GM12878 (cell line): ENCODE data around the gene MFSD8. TPM values are rescaled to one million over a fixed set of nuclear protein-coding genes. Genes with fewer than 3 reads are reported as not detected.

Experiments
- CHD2 ChIP-seq: IDR thresholded peaks from 2 replicates; pipeline ENCODE4 v1.6.1; 2011; ENCODE audit warnings: low read depth, low read length, improper control_type of control experiment, borderline replicate concordance
- DPF2 ChIP-seq: fragments of 450-650 bp; IDR thresholded peaks from 2 replicates; pipeline ENCODE4 v1.6.1; 2017; ENCODE audit warnings: mild to moderate bottlenecking
- EED ChIP-seq: sonication (generic); IDR thresholded peaks from 2 replicates; pipeline ENCODE4 v1.6.1; 2016; ENCODE audit warnings: antibody characterized with exemption, low read depth
- ESRRA ChIP-seq: IDR thresholded peaks from 2 replicates; pipeline ENCODE4 v1.6.1; 2012; ENCODE audit warnings: mild to moderate bottlenecking, low read length, improper control_type of control experiment
- FOXM1 ChIP-seq: IDR thresholded peaks from 2 replicates; pipeline ENCODE4 v1.6.1; 2012; ENCODE audit warnings: low read depth, mild to moderate bottlenecking, inconsistent platforms, low read length, moderate library complexity
- GATAD2B ChIP-seq: fragments of 450-650 bp; conservative IDR thresholded peaks from 2 replicates; pipeline ENCODE4 v1.6.1; 2017; ENCODE audit warnings: low read depth, mild to moderate bottlenecking, moderate library complexity
- NFXL1 ChIP-seq: fragments of 450-650 bp; IDR thresholded peaks from 2 replicates; pipeline ENCODE4 v1.6.1; 2017; ENCODE audit warnings: antibody characterized with exemption, mild to moderate bottlenecking, borderline replicate concordance
- RAD51 ChIP-seq: fragments of 450-650 bp; IDR thresholded peaks from 2 replicates; pipeline ENCODE4 v1.6.1; 2016; ENCODE audit warnings: moderate library complexity, mild to moderate bottlenecking, inconsistent platforms
- RFX5 ChIP-seq: IDR thresholded peaks from 2 replicates; pipeline ENCODE4 v1.6.1; 2011; ENCODE audit warnings: low read depth, low read length, improper control_type of control experiment
- RUNX3 ChIP-seq: IDR thresholded peaks from 2 replicates; pipeline ENCODE4 v1.6.1; 2012; ENCODE audit warnings: low read length, inconsistent platforms
- SIX5 ChIP-seq: IDR thresholded peaks from 2 replicates; pipeline ENCODE4 v1.6.1; 2011; ENCODE audit warnings: mild to moderate bottlenecking, low read depth, low read length, moderate library complexity; ENCODE audit not compliant: severe bottlenecking
- SMAD5 ChIP-seq: IDR thresholded peaks from 2 replicates; pipeline ENCODE4 v1.6.1; 2016; ENCODE audit warnings: antibody characterized with exemption, low read depth
- SUPT20H ChIP-seq: IDR thresholded peaks from 2 replicates; pipeline ENCODE4 v1.6.1; 2011; ENCODE audit warnings: low read depth, mild to moderate bottlenecking, low read length, moderate library complexity, borderline replicate concordance; ENCODE audit not compliant: control insufficient read depth
- TBL1XR1 ChIP-seq: IDR thresholded peaks from 2 replicates; pipeline ENCODE4 v1.6.1; 2012; ENCODE audit warnings: low read depth, low read length, improper control_type of control experiment
- TCF7 ChIP-seq: IDR thresholded peaks from 2 replicates; pipeline ENCODE4 v1.6.1; 2014; ENCODE audit warnings: antibody characterized with exemption, borderline replicate concordance
- ZNF217 ChIP-seq: fragments of 450-650 bp; IDR thresholded peaks from 2 replicates; pipeline ENCODE4 v1.6.1; 2017; ENCODE audit warnings: antibody characterized with exemption, mild to moderate bottlenecking
- ZNF274 ChIP-seq: IDR thresholded peaks from one replicate; pipeline ENCODE4 v1.8.0; 2011; ENCODE audit not compliant: insufficient read length, insufficient read depth
- ZZZ3 ChIP-seq: IDR thresholded peaks from 2 replicates; pipeline ENCODE4 v1.6.1; 2011; ENCODE audit warnings: low read depth; ENCODE audit not compliant: control insufficient read depth, insufficient read length
- polyA plus RNA-seq, 11 experiments: library from polyadenylated mRNA; depleted of rRNA in 4 of 11; unstranded in 6 of 11; stranded (reverse) in 5 of 11; fragments of >200 nt; fragmentation: Nextera tagmentation in 4 of 11; fragmentation: Illumina TruSeq in 1 of 11; extraction: Ambion mirVana in 4 of 11; extraction: Trizol in 1 of 11; gene quantifications; 1 replicate in 1 of 11; 2 replicates in 10 of 11; pipeline versions ENCODE4 v1.2.1 to v1.2.3, GENCODE V29; 2011 to 2016; ENCODE audit warnings: inconsistent platforms in 2 of 11, missing spikeins in 2 of 11, low read depth in 1 of 11
- total RNA-seq, 4 experiments: library from RNA; depleted of rRNA in 3 of 4; stranded (reverse); fragments of >200 nt in 3 of 4; fragmentation: Illumina TruSeq in 1 of 4; extraction: Trizol in 1 of 4; gene quantifications; 2 replicates each; pipeline versions ENCODE4 v1.2.1 to v1.2.3, GENCODE V29; 2013 to 2021
- TF ChIP-seq, protein P1 (sequence below): IDR thresholded peaks from 2 replicates; pipeline ENCODE4 v1.6.1; 2012; ENCODE audit warnings: mild to moderate bottlenecking, low read depth, low read length
- TF ChIP-seq, protein P2 (sequence below): IDR thresholded peaks from 2 replicates; pipeline ENCODE4 v1.6.1; 2012; ENCODE audit warnings: improper control_type of control experiment, low read depth, low read length; ENCODE audit not compliant: insufficient replicate concordance
- TF ChIP-seq, protein P3 (sequence below): fragments of 450-650 bp; IDR thresholded peaks from 2 replicates; pipeline ENCODE4 v1.6.1; 2017; ENCODE audit warnings: mild to moderate bottlenecking

MFSD8 gene
- total and polyA plus RNA-seq, 10 of the 15 experiments (the other 5 are each of a cell fraction or from before 2014, with no cell fraction given): 12.7 to 29.9 (median 18.4) TPM

DNA sequence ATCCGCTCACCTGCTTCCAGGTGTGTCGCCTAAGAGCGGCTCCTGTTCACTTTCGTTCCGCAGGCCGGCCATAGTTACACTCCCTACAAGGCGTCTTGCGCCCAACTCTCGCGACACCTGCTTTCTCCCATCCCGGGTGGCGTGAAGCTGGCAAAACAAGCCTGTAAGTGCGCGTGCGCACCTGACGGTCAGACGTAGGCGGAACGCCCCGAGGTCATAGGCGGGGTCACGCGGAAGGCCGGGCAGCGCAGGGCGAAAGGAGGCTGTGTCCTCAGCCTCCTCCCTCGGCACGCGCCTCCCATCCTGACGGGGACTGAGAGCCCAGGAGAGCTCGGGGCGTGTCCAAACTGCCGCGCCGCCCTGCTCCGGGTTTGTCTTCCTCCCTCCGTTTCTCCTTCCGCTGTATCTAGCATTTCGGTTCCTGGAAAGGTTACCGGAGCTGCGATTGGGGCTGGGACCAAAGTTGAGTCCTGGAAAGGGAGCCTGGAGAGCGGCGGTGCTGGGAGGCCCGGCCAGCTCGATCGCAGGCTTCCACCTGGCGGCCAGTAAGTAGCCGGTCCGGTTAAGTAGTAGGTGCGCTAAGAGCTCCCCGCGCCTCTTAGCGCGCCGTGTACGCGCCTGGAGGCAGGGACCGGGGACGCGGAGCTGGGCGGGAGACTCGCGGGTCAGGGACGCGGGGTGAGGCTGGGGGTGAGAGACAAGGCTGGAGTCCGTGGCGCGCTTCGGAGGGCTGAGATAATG lies at the start of gene MFSD8, which contains the start of gene ABHD18 (continued):
- TF ChIP-seq, protein P1, sequence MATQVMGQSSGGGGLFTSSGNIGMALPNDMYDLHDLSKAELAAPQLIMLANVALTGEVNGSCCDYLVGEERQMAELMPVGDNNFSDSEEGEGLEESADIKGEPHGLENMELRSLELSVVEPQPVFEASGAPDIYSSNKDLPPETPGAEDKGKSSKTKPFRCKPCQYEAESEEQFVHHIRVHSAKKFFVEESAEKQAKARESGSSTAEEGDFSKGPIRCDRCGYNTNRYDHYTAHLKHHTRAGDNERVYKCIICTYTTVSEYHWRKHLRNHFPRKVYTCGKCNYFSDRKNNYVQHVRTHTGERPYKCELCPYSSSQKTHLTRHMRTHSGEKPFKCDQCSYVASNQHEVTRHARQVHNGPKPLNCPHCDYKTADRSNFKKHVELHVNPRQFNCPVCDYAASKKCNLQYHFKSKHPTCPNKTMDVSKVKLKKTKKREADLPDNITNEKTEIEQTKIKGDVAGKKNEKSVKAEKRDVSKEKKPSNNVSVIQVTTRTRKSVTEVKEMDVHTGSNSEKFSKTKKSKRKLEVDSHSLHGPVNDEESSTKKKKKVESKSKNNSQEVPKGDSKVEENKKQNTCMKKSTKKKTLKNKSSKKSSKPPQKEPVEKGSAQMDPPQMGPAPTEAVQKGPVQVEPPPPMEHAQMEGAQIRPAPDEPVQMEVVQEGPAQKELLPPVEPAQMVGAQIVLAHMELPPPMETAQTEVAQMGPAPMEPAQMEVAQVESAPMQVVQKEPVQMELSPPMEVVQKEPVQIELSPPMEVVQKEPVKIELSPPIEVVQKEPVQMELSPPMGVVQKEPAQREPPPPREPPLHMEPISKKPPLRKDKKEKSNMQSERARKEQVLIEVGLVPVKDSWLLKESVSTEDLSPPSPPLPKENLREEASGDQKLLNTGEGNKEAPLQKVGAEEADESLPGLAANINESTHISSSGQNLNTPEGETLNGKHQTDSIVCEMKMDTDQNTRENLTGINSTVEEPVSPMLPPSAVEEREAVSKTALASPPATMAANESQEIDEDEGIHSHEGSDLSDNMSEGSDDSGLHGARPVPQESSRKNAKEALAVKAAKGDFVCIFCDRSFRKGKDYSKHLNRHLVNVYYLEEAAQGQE: 0 out of 2 replicates have a peak, but pooled peaks have one; percentile 28
- TF ChIP-seq, protein P2, sequence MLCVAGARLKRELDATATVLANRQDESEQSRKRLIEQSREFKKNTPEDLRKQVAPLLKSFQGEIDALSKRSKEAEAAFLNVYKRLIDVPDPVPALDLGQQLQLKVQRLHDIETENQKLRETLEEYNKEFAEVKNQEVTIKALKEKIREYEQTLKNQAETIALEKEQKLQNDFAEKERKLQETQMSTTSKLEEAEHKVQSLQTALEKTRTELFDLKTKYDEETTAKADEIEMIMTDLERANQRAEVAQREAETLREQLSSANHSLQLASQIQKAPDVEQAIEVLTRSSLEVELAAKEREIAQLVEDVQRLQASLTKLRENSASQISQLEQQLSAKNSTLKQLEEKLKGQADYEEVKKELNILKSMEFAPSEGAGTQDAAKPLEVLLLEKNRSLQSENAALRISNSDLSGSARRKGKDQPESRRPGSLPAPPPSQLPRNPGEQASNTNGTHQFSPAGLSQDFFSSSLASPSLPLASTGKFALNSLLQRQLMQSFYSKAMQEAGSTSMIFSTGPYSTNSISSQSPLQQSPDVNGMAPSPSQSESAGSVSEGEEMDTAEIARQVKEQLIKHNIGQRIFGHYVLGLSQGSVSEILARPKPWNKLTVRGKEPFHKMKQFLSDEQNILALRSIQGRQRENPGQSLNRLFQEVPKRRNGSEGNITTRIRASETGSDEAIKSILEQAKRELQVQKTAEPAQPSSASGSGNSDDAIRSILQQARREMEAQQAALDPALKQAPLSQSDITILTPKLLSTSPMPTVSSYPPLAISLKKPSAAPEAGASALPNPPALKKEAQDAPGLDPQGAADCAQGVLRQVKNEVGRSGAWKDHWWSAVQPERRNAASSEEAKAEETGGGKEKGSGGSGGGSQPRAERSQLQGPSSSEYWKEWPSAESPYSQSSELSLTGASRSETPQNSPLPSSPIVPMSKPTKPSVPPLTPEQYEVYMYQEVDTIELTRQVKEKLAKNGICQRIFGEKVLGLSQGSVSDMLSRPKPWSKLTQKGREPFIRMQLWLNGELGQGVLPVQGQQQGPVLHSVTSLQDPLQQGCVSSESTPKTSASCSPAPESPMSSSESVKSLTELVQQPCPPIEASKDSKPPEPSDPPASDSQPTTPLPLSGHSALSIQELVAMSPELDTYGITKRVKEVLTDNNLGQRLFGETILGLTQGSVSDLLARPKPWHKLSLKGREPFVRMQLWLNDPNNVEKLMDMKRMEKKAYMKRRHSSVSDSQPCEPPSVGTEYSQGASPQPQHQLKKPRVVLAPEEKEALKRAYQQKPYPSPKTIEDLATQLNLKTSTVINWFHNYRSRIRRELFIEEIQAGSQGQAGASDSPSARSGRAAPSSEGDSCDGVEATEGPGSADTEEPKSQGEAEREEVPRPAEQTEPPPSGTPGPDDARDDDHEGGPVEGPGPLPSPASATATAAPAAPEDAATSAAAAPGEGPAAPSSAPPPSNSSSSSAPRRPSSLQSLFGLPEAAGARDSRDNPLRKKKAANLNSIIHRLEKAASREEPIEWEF: no peak
- TF ChIP-seq NFXL1 (no peak), RFX5 (no peak), ZNF274 (no peak), RUNX3 (0 out of 2 replicates have a peak, but pooled peaks have one; percentile 28), ZZZ3 (no peak), RAD51 (peak; percentile 62), GATAD2B (peak; percentile 45; the same call in 1 of the 2 replicates), ZNF217 (no peak), SMAD5 (peak; percentile 79), DPF2 (0 out of 2 replicates have a peak, but pooled peaks have one; percentile 34), CHD2 (peak; percentile 99), SIX5 (peak; percentile 6), TCF7 (no peak), FOXM1 (no peak), SUPT20H (no peak), ESRRA (0 out of 2 replicates have a peak, but pooled peaks have one; percentile 11), EED (no peak; the same call in 1 of the 2 replicates), TBL1XR1 (no peak)
- TF ChIP-seq, protein P3, sequence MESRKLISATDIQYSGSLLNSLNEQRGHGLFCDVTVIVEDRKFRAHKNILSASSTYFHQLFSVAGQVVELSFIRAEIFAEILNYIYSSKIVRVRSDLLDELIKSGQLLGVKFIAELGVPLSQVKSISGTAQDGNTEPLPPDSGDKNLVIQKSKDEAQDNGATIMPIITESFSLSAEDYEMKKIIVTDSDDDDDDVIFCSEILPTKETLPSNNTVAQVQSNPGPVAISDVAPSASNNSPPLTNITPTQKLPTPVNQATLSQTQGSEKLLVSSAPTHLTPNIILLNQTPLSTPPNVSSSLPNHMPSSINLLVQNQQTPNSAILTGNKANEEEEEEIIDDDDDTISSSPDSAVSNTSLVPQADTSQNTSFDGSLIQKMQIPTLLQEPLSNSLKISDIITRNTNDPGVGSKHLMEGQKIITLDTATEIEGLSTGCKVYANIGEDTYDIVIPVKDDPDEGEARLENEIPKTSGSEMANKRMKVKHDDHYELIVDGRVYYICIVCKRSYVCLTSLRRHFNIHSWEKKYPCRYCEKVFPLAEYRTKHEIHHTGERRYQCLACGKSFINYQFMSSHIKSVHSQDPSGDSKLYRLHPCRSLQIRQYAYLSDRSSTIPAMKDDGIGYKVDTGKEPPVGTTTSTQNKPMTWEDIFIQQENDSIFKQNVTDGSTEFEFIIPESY: no peak
